Measurements from ENCODE around the gene TNFRSF17. TPM values are rescaled to one million over a fixed set of nuclear protein-coding genes. Genes with fewer than 3 reads are reported as not detected.

The TNFRSF17 gene
- polyA plus RNA-seq, 3 donors: 0.26 TPM; not detected in 2

- Histone ChIP-seq H3K79me2 (ENCODE audit: insufficient read depth, low read length) (no peaks in the 10 kb centered on the region), H4K20me1 (ENCODE audit: insufficient read depth, low read length) (no peaks in the 10 kb centered on the region), H3K4me1 (ENCODE audit: control insufficient read depth in 1 of 2, insufficient read depth in 2 of 2, low read length in 2 of 2) (no peaks in the 10 kb centered on the region), H3K9ac (ENCODE audit: insufficient read depth, low read length, poor library complexity, severe bottlenecking) (no peak overlapping the region), H3K4me2 (replicated peaks; ENCODE audit: extremely low read depth, low read length, poor library complexity, severe bottlenecking) (no peak overlapping the region), H3K4me3 (replicated peaks in 1 of 3; ENCODE audit: low read depth in 2 of 3, low read length in 3 of 3) (no peak overlapping the region), H3K27ac (ENCODE audit: low read depth in 1 of 2, low read length in 2 of 2) (no peak overlapping the region), H2AFZ (ENCODE audit: insufficient read depth, low read depth, low read length, poor library complexity, severe bottlenecking) (no peak overlapping the region), H3K27me3 (ENCODE audit: control insufficient read depth in 2 of 2, insufficient read depth in 2 of 2, low read length in 2 of 2) (no peaks in the 10 kb centered on the region), H3K9me3 (replicated peaks in 1 of 2; ENCODE audit: control insufficient read depth in 1 of 2, insufficient read depth in 1 of 2, low read length in 2 of 2) (no peaks in the 10 kb centered on the region), H3K36me3 (replicated peaks in 1 of 2; ENCODE audit: control insufficient read depth in 1 of 2, insufficient read depth in 2 of 2, low read length in 2 of 2) (no peaks in the 10 kb centered on the region)
- no peak overlapping the region for H3K4me3 Mint-ChIP-seq
- H3K36me3 Mint-ChIP-seq: no peaks in the 10 kb centered on the region
- no peaks in the 10 kb centered on the region for H3K9me3 Mint-ChIP-seq
- DNase-seq: no peak
- no CpG with 5 or more reads among the region's 3 CpGs for WGBS (ENCODE audit: insufficient coverage)
- no peak for TF ChIP-seq CTCF (IDR thresholded peaks at IDR 0.05)
- no peak overlapping the region for H3K27ac Mint-ChIP-seq
- H3K27me3 Mint-ChIP-seq (ENCODE audit: low read depth in 3 of 3): peaks cover 0 to 3% (median 0%) of the 10 kb centered on the region in 3 donors
- H3K4me1 Mint-ChIP-seq: no peaks in the 10 kb centered on the region
- intact Hi-C loops (cut with micrococcal nuclease): no loop called here
These were observed 18.6 kb upstream of the TNFRSF17 start for GRCh38 chr16:11946433-11946832.

- Histone ChIP-seq H3K4me1 (ENCODE audit: control insufficient read depth in 1 of 2, insufficient read depth in 2 of 2, low read length in 2 of 2) (no peaks in the 10 kb centered on the region), H3K4me2 (replicated peaks; ENCODE audit: extremely low read depth, low read length, poor library complexity, severe bottlenecking) (no peak overlapping the region), H3K27ac (ENCODE audit: low read depth in 1 of 2, low read length in 2 of 2) (no peak overlapping the region), H4K20me1 (ENCODE audit: insufficient read depth, low read length) (no peaks in the 10 kb centered on the region), H3K9me3 (replicated peaks in 1 of 2; ENCODE audit: control insufficient read depth in 1 of 2, insufficient read depth in 1 of 2, low read length in 2 of 2) (no peaks in the 10 kb centered on the region), H3K4me3 (replicated peaks in 1 of 3; ENCODE audit: low read depth in 2 of 3, low read length in 3 of 3) (no peak overlapping the region), H3K27me3 (ENCODE audit: control insufficient read depth in 2 of 2, insufficient read depth in 2 of 2, low read length in 2 of 2) (no peaks in the 10 kb centered on the region), H3K36me3 (replicated peaks in 1 of 2; ENCODE audit: control insufficient read depth in 1 of 2, insufficient read depth in 2 of 2, low read length in 2 of 2) (no peaks in the 10 kb centered on the region), H3K79me2 (ENCODE audit: insufficient read depth, low read length) (no peaks in the 10 kb centered on the region), H3K9ac (ENCODE audit: insufficient read depth, low read length, poor library complexity, severe bottlenecking) (no peak overlapping the region), H2AFZ (ENCODE audit: insufficient read depth, low read depth, low read length, poor library complexity, severe bottlenecking) (no peak overlapping the region)
- intact Hi-C loops (cut with micrococcal nuclease): loop anchor here in 1 of 2 donors (2.0 kb wide), 1 partner anchor 120 kb away; no protein-coding TSS in a partner anchor
- Mint-ChIP-seq H3K4me1 (no peaks in the 10 kb centered on the region), H3K27me3 (ENCODE audit: low read depth in 3 of 3) (peaks cover 0 to 3% (median 0%) of the 10 kb centered on the region in 3 donors), H3K9me3 (no peaks in the 10 kb centered on the region), H3K27ac (no peak overlapping the region), H3K4me3 (no peak overlapping the region), H3K36me3 (no peaks in the 10 kb centered on the region)
- no peak for DNase-seq
- 100% methylated on average over 3 of the region's 5 CpGs for WGBS (ENCODE audit: insufficient coverage)
- no peak for TF ChIP-seq CTCF (IDR thresholded peaks at IDR 0.05)
These were observed 16.2 kb upstream of the TNFRSF17 start for GRCh38 chr16:11948819-11949218.

Data from CD14-positive monocyte (primary cell).